GM13976 (cell line): ENCODE measurements around the gene PHF23.
A peak's percentile ranks its signal among the peaks of the same experiment; 100 is the strongest.

Source experiments
- DNase-seq: peaks from one replicate; pipeline ENCODE4 v3.0.0; 2012; ENCODE audit warnings: low spot score
- in situ Hi-C: fragments of 300-500 bp; cut with MboI; formaldehyde crosslinking; loops from one replicate; pipeline ENCODE4 v1.12.0; 2022; ENCODE audit warnings: low sequenced_read_pairs, mixed read lengths, inconsistent platforms; ENCODE audit not compliant: unreplicated experiment
- TF ChIP-seq, protein P1 (sequence below): IDR thresholded peaks from 2 replicates; pipeline ENCODE4 v1.5.1; 2012; ENCODE audit warnings: borderline replicate concordance, mild to moderate bottlenecking; ENCODE audit not compliant: insufficient read depth; ENCODE audit errors: extremely low read depth, missing control alignments, control extremely low read depth

Gene PHF23

DNA sequence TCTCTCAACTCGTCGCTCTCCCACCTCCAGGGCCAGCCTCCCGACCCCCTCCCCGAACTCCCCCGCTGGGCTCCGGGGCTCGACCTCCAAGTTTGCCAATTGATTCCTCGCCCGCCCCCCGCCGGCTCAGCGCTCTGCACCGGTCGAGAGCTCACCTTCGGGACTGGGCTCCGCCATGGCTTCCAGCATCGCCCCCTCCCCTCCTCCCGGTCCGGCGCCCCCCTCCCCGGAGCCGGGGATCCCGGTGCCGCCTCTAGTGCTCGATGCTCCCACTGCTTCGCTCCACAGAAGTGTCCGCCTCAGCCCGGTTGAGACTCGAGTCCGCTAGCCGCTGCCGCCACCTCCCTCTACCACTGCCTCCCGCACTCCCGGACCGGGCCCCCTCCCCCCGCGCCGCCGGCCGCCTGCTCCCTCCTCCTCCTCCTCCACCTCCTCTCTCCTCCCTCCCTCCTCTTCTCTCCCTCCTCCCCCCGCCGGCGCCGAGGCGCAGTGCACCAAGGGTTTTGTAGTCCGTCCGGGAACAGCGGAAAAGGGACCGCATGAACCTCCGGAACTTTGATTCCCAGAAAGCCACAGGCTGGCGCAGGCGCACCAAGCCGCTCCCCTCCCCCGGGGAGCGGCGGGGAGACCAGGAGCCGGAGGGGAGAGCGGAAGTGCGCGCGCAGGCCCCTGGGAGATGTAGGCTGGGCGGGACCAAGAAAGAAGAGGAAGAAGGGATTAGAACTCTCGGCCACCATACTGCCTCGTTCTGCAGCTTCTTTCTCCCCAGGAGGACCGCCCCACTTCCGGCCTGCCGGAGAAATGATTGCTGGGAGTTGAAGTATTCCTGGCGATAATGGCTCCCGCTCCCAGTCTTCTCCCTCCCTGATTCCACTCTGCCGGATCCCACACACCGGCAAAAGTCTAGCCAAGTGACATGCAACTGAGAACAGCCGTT lies at the start of gene PHF23:
Gene PHF23 (minus strand): TSS at position 367 of the 937 bp plus-strand sequence. CDS start 178 bp downstream, at position 189.
- TF ChIP-seq, protein P1, sequence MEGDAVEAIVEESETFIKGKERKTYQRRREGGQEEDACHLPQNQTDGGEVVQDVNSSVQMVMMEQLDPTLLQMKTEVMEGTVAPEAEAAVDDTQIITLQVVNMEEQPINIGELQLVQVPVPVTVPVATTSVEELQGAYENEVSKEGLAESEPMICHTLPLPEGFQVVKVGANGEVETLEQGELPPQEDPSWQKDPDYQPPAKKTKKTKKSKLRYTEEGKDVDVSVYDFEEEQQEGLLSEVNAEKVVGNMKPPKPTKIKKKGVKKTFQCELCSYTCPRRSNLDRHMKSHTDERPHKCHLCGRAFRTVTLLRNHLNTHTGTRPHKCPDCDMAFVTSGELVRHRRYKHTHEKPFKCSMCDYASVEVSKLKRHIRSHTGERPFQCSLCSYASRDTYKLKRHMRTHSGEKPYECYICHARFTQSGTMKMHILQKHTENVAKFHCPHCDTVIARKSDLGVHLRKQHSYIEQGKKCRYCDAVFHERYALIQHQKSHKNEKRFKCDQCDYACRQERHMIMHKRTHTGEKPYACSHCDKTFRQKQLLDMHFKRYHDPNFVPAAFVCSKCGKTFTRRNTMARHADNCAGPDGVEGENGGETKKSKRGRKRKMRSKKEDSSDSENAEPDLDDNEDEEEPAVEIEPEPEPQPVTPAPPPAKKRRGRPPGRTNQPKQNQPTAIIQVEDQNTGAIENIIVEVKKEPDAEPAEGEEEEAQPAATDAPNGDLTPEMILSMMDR: no peak
- in situ Hi-C loops: no loop called here

DNA sequence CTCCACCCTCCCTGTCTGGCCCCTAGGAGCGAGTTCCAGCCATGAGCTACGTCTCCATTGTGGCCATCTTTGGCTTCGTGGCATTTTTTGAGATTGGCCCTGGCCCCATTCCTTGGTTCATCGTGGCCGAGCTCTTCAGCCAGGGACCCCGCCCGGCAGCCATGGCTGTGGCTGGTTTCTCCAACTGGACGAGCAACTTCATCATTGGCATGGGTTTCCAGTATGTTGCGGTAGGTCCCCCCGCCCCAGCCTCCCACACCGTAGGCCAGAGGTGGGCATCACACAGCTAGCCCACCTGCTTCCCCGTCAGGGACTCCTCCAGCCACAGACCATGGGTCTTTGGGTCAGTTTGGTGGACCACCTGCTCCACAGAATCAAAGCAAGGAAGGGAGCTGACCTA lies 46.4 kb upstream of the PHF23 start:
- DNase-seq: no peak
- in situ Hi-C loops: loop anchor here (25.0 kb wide), 1 partner anchor 248 kb away; the partner anchor contains the start of genes SLC16A11 and SLC16A13
- TF ChIP-seq, protein P1: no peak

More for the DNA sequence above, at the start of gene PHF23:
- peak; percentile 97 for DNase-seq

DNA sequence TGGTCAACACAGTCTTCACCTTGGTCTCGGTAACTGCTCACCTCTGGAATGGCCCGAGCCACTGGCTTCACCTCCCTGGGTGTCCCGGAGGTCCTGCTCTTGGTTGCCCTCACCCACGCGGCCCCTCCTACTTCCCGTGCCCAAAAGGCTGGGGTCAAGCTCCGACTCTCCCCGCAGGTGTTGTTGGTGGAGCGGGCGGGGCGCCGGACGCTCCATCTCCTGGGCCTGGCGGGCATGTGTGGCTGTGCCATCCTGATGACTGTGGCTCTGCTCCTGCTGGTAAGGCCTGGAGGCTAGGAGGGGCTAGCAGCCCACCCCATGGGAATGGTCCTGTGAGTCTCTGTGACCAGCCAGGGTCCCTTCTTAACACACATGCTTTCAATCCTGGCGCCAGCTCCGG lies 45.7 kb upstream of the PHF23 start:
- no peak for DNase-seq
- in situ Hi-C loops: loop anchor here (25.0 kb wide), 1 partner anchor 248 kb away; the partner anchor contains the start of genes SLC16A11 and SLC16A13
- TF ChIP-seq, protein P1: no peak

DNA sequence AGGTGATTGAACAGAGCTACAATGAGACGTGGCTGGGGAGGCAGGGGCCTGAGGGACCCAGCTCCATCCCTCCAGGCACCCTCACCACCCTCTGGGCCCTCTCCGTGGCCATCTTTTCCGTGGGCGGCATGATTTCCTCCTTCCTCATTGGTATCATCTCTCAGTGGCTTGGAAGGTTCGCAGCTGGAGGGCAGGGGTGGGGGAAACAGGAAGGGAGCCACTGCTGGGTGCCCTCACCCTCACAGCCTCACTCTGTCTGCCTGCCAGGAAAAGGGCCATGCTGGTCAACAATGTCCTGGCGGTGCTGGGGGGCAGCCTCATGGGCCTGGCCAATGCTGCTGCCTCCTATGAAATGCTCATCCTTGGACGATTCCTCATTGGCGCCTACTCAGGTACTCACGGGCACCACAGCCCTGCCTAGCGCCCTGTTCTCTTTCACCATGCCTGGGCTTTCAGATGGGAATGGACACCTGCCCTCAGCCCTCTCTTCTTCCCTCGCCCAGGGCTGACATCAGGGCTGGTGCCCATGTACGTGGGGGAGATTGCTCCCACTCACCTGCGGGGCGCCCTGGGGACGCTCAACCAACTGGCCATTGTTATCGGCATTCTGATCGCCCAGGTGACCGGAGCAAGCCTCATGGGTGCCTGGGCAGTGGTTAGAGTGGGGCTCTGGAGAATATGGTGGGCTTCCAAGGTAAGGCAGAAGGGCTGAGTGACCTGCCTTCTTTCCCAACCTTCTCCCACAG lies 44.4 kb upstream of the PHF23 start:
- peak; percentile 12 for DNase-seq
- TF ChIP-seq, protein P1: no peak
- in situ Hi-C loops: loop anchor here (25.0 kb wide), 1 partner anchor 246 kb away; the partner anchor contains the start of genes SLC16A11 and SLC16A13

DNA sequence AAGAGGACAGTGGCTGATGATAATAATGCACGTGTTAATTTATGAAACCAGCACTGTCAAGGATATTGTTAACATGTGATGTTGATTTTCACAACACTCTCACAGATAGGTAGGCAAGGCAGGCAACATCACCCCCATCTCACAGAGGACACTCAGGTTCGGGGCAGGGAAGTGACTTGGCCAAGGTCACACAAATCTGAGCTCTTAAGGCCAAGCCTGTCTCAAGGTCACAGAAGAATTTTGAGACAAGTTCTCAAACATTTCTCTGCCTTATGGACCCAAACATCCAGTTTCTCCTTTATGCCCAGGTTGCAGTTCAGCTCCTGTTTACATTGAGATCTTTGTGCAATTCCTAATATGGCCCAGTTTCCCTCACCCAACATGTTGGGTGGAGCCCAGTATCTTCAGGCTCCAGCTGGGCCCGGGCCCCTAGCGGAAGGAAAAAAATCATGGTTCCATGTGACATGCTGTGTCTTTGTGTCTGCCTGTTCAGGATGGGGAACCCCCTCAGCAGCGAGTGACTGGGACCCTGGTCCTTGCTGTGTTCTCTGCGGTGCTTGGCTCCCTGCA lies 43.6 kb upstream of the PHF23 start:
- TF ChIP-seq, protein P1: no peak
- in situ Hi-C loops: loop anchor here (25.0 kb wide), 1 partner anchor 246 kb away; the partner anchor contains the start of genes SLC16A11 and SLC16A13
- no peak for DNase-seq
